HEK293T (cell line): ENCODE data around the gene COMTD1.

Source experiments
- ARNT ChIP-seq: fragments of 450-650 bp; IDR thresholded peaks from 2 replicates; pipeline ENCODE4 v1.6.1; 2017; ENCODE audit warnings: mild to moderate bottlenecking
- ELF4 ChIP-seq: fragments of 450-650 bp; IDR thresholded peaks from 2 replicates; pipeline ENCODE4 v1.6.1; 2017; ENCODE audit warnings: antibody characterized with exemption
- FOXA1 ChIP-seq: fragments of 450-650 bp; IDR thresholded peaks from 2 replicates; pipeline ENCODE4 v1.6.1; 2016; ENCODE audit warnings: mild to moderate bottlenecking
- FOXK2 ChIP-seq: fragments of 450-650 bp; IDR thresholded peaks from 2 replicates; pipeline ENCODE4 v1.6.1; 2016; ENCODE audit warnings: mild to moderate bottlenecking
- FOXM1 ChIP-seq: fragments of 450-650 bp; IDR thresholded peaks from 2 replicates; pipeline ENCODE4 v1.6.1; 2017; ENCODE audit warnings: mild to moderate bottlenecking, borderline replicate concordance
- HDGF ChIP-seq: fragments of 450-650 bp; IDR thresholded peaks from 2 replicates; pipeline ENCODE4 v1.6.1; 2017; ENCODE audit warnings: antibody characterized with exemption, borderline replicate concordance
- NFRKB ChIP-seq: fragments of 450-650 bp; IDR thresholded peaks from 2 replicates; pipeline ENCODE4 v1.6.1; 2016; ENCODE audit warnings: mild to moderate bottlenecking, moderate library complexity
- SP1 ChIP-seq: fragments of 450-650 bp; IDR thresholded peaks from 2 replicates; pipeline ENCODE4 v1.6.1; 2017
- SUZ12 ChIP-seq: fragments of 450-650 bp; IDR thresholded peaks from 2 replicates; pipeline ENCODE4 v1.6.1; 2016; ENCODE audit warnings: mild to moderate bottlenecking

DNA sequence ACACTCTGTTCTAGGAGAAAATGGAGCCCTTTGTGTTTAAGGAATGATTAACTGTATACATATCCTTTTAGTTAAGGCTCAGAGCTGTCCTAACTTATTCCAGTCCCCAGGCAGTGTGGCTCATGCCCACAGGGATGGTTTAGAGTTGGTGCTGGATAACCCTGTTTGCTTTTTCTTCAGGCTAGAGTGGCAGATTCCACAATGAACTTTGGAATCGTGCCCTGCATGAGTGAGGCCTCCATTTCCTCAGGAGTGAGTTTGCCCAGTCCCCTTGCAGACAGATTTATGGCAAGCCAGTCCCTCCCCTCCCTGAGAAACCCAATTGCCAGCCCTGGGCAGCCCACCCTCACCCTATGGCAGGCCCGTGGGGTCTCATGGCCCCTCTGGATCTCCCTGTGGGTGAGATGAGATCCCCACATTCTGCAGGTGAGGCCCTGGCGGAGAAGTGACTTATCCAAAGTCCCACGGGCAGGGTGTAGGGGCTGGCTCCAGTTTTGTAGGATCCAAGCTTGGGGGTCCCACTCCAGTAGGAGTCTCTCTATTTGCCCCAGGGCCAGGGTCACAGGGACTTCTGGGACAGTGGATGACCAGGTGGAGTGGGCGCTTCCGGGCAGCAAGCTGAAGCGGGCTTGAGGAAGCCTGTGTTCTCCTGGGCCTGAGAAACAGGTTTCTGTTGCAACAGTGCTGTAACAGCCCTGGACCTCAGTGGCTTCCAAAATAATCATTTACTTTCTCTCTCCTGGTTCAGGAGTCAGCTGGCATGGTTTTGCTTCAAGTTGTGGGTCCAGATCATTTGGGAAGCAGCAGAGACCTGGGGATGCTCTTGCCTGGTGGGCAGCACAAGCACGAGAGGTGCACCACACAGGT is 9.0 kb upstream of the COMTD1 start:
- no peak for TF ChIP-seq ARNT
- no peak for TF ChIP-seq FOXM1
- TF ChIP-seq HDGF: no peak
- no peak for TF ChIP-seq SUZ12
- TF ChIP-seq FOXK2: no peak
- no peak for TF ChIP-seq FOXA1
- no peak for TF ChIP-seq NFRKB
- no peak for TF ChIP-seq ELF4
- no peak for TF ChIP-seq SP1
